MM.1S (cell line): ENCODE measurements around the gene TPD52L1.

Experiments used
- DNase-seq: peaks from one replicate; pipeline ENCODE4 v3.0.0-alpha.2; 2015
- H2AFZ ChIP-seq: fragments of 300-600 bp; sonication (generic); 2 replicates; pipeline ENCODE4 v1.6.0; 2016; ENCODE audit warnings: antibody characterized with exemption, low read length
- H3F3A ChIP-seq: fragments of 300-600 bp; sonication (generic); 2 replicates; pipeline ENCODE4 v1.6.1; 2016; ENCODE audit warnings: mild to moderate bottlenecking, antibody characterized with exemption, low read length, moderate library complexity, mixed read lengths; ENCODE audit not compliant: insufficient read depth
- H3K27ac ChIP-seq: fragments of 300-600 bp; sonication (generic); 2 replicates; pipeline ENCODE4 v1.5.1; 2016; ENCODE audit warnings: mild to moderate bottlenecking, low read length
- H3K27me3 ChIP-seq: fragments of 300-600 bp; sonication (generic); replicated peaks from 2 replicates; pipeline ENCODE4 v1.6.0; 2016; ENCODE audit warnings: low read length; ENCODE audit not compliant: insufficient read depth
- H3K36me3 ChIP-seq: fragments of 300-600 bp; sonication (generic); replicated peaks from 2 replicates; pipeline ENCODE4 v1.6.1; 2016; ENCODE audit warnings: mild to moderate bottlenecking, low read length, mixed read lengths; ENCODE audit not compliant: insufficient read depth
- H3K4me1 ChIP-seq: fragments of 300-600 bp; sonication (generic); 2 replicates; pipeline ENCODE4 v1.6.1; 2016; ENCODE audit warnings: low read length, mixed read lengths
- H3K4me2 ChIP-seq: fragments of 300-600 bp; sonication (generic); 2 replicates; pipeline ENCODE4 v1.6.0; 2016; ENCODE audit warnings: low read depth, low read length
- H3K4me3 ChIP-seq: fragments of 300-600 bp; sonication (generic); 2 replicates; pipeline ENCODE4 v1.5.1; 2016; ENCODE audit warnings: low read length, mixed read lengths
- H3K79me2 ChIP-seq: fragments of 300-600 bp; sonication (generic); 2 replicates; pipeline ENCODE4 v1.6.1; 2016; ENCODE audit warnings: mixed run types, low read length, mixed read lengths
- H3K9ac ChIP-seq: fragments of 300-600 bp; sonication (generic); 2 replicates; pipeline ENCODE4 v1.6.1; 2016; ENCODE audit warnings: low read length, mixed read lengths
- H3K9me2 ChIP-seq: fragments of 300-600 bp; sonication (generic); replicated peaks from 2 replicates; pipeline ENCODE4 v1.6.1; 2016; ENCODE audit warnings: mild to moderate bottlenecking, low read length, mixed read lengths; ENCODE audit not compliant: insufficient read depth
- H3K9me3 ChIP-seq: fragments of 300-600 bp; sonication (generic); replicated peaks from 2 replicates; pipeline ENCODE4 v1.6.1; 2016; ENCODE audit warnings: mild to moderate bottlenecking, low read length, mixed read lengths; ENCODE audit not compliant: insufficient read depth
- H4K20me1 ChIP-seq: fragments of 300-600 bp; sonication (generic); 2 replicates; pipeline ENCODE4 v1.6.1; 2016; ENCODE audit warnings: mild to moderate bottlenecking, low read length, moderate library complexity, mixed read lengths; ENCODE audit not compliant: insufficient read depth
- CTCF ChIP-seq: fragments of 300-600 bp; sonication (generic); IDR thresholded peaks from 2 replicates; pipeline ENCODE4 v1.5.1; 2016; ENCODE audit warnings: antibody characterized with exemption, low read length, mixed read lengths
- EZH2 ChIP-seq: fragments of 300-600 bp; sonication (generic); optimal IDR thresholded peaks from 2 replicates; pipeline ENCODE3; 2017; ENCODE audit warnings: low read depth, mild to moderate bottlenecking, antibody characterized with exemption, low read length, mixed read lengths
- EZH2phosphoT487 ChIP-seq: fragments of 300-600 bp; sonication (generic); IDR thresholded peaks from 2 replicates; pipeline ENCODE4 v1.6.1; 2018; ENCODE audit warnings: antibody characterized with exemption, low read length

TPD52L1 gene

GRCh38 chr6:125300992-125301434, 147.4 kb downstream of the TPD52L1 start:
- no peaks in the 10 kb centered on the region for H4K20me1 ChIP-seq
- DNase-seq = peak; percentile 6
- 0 out of 2 replicates have a peak, but pooled peaks cover 7% of the 10 kb centered on the region for H3K79me2 ChIP-seq
- peak overlapping the region; percentile 88 for H2AFZ ChIP-seq
- peak overlapping the region; percentile 81 for H3K9ac ChIP-seq
- peak overlapping the region; percentile 47; the same call in 1 of the 2 replicates for H3K27ac ChIP-seq
- H3K4me3 ChIP-seq = peak overlapping the region; percentile 78
- no peaks in the 10 kb centered on the region for H3K9me2 ChIP-seq
- no peaks in the 10 kb centered on the region for H3K9me3 ChIP-seq
- TF ChIP-seq CTCF (no peak), EZH2phosphoT487 (no peak), EZH2 (no peak)
- H3K4me1 ChIP-seq = no peaks in the 10 kb centered on the region
- no peaks in the 10 kb centered on the region for H3K27me3 ChIP-seq
- peaks cover 11% of the 10 kb centered on the region for H3F3A ChIP-seq
- no peaks in the 10 kb centered on the region; the same call in none of the 2 replicates for H3K36me3 ChIP-seq
- peak overlapping the region; percentile 81 for H3K4me2 ChIP-seq

- H4K20me1 ChIP-seq = no peaks in the 10 kb centered on the region
- peak within 1 kb of the TSS; percentile 81 for H3K9ac ChIP-seq
- no peaks in the 10 kb centered on the region; the same call in none of the 2 replicates for H3K36me3 ChIP-seq
- H3K27ac ChIP-seq = peak within 1 kb of the TSS; percentile 47; the same call in 1 of the 2 replicates
- DNase-seq = peak; percentile 56
- peaks cover 11% of the 10 kb centered on the region for H3F3A ChIP-seq
- no peaks in the 10 kb centered on the region for H3K9me3 ChIP-seq
- peak within 1 kb of the TSS; percentile 81 for H3K4me2 ChIP-seq
- no peaks in the 10 kb centered on the region for H3K4me1 ChIP-seq
- peak within 1 kb of the TSS; percentile 78 for H3K4me3 ChIP-seq
- TF ChIP-seq EZH2 = no peak
- no peak for TF ChIP-seq EZH2phosphoT487
- TF ChIP-seq CTCF = no peak
- no peaks in the 10 kb centered on the region for H3K27me3 ChIP-seq
- no peaks in the 10 kb centered on the region for H3K9me2 ChIP-seq
- 0 out of 2 replicates have a peak, but pooled peaks cover 7% of the 10 kb centered on the region for H3K79me2 ChIP-seq
- H2AFZ ChIP-seq = peak within 1 kb of the TSS; percentile 88
Measured at GRCh38 chr6:125301435-125302391, 148.1 kb downstream of the TPD52L1 start, which contains the start of gene HDDC2. HDDC2 (minus strand) TSS chr6:125301967; CDS start chr6:125301932, 35 bp downstream.

GRCh38 chr6:125302840-125303511, 149.4 kb downstream of the TPD52L1 start:
- H3K4me1 ChIP-seq = no peaks in the 10 kb centered on the region
- no peak for DNase-seq

More at GRCh38 chr6:125302840-125303511, 149.4 kb downstream of the TPD52L1 start:
- Histone ChIP-seq H4K20me1 (no peaks in the 10 kb centered on the region), H3K27me3 (no peaks in the 10 kb centered on the region), H2AFZ (no peak overlapping the region), H3K9ac (no peak overlapping the region), H3K27ac (no peak overlapping the region), H3K4me2 (no peak overlapping the region), H3K9me2 (no peaks in the 10 kb centered on the region), H3K79me2 (0 out of 2 replicates have a peak, but pooled peaks cover 7% of the 10 kb centered on the region), H3K4me3 (no peak overlapping the region), H3F3A (peaks cover 11% of the 10 kb centered on the region), H3K36me3 (no peaks in the 10 kb centered on the region; the same call in none of the 2 replicates), H3K9me3 (no peaks in the 10 kb centered on the region)
- TF ChIP-seq EZH2 (no peak), CTCF (no peak), EZH2phosphoT487 (no peak)
